CD14-positive monocyte (primary cell): ENCODE data around the gene ZEB2. TPM values are rescaled to one million over a fixed set of nuclear protein-coding genes. Genes with fewer than 3 reads are reported as not detected.

Experiments used
- DNase-seq, 3 donors: peaks; one replicate each; pipeline ENCODE4 v3.0.0-alpha.2; 2011 to 2022
- H2AFZ ChIP-seq: 2 replicates; pipeline ENCODE4 v1.6.0; 2012; ENCODE audit warnings: mild to moderate bottlenecking, low read depth, low read length, inconsistent platforms; ENCODE audit not compliant: insufficient read depth, poor library complexity, severe bottlenecking
- H3K27ac ChIP-seq, 2 donors: 1 replicate in 1 of 2; 2 replicates in 1 of 2; pipeline ENCODE4 v1.5.1; 2012 to 2013; ENCODE audit warnings: low read length in 2 of 2, control low read depth in 1 of 2, inconsistent platforms in 1 of 2, low read depth in 1 of 2, mild to moderate bottlenecking in 1 of 2
- H3K27me3 ChIP-seq, 2 donors: one replicate each; pipeline versions ENCODE4 v1.6.0 to v1.6.1; 2011 to 2013; ENCODE audit warnings: low read length in 2 of 2; ENCODE audit not compliant: control insufficient read depth in 2 of 2, insufficient read depth in 2 of 2
- H3K36me3 ChIP-seq, 2 donors: replicated peaks in 1 of 2; 1 replicate in 1 of 2; 2 replicates in 1 of 2; pipeline versions ENCODE4 v1.5.1 to v1.6.1; 2012 to 2013; ENCODE audit warnings: low read length in 2 of 2, control low read depth in 1 of 2, inconsistent platforms in 1 of 2, mild to moderate bottlenecking in 1 of 2; ENCODE audit not compliant: insufficient read depth in 2 of 2, control insufficient read depth in 1 of 2
- H3K4me1 ChIP-seq, 2 donors: 1 replicate in 1 of 2; 2 replicates in 1 of 2; pipeline versions ENCODE4 v1.5.1 to v1.6.1; 2012 to 2013; ENCODE audit warnings: low read length in 2 of 2, control low read depth in 1 of 2, inconsistent platforms in 1 of 2, mild to moderate bottlenecking in 1 of 2, moderate library complexity in 1 of 2; ENCODE audit not compliant: insufficient read depth in 2 of 2, control insufficient read depth in 1 of 2
- H3K4me2 ChIP-seq: replicated peaks from 2 replicates; pipeline ENCODE3; 2012; ENCODE audit warnings: low read length, moderate library complexity, mild to moderate bottlenecking; ENCODE audit not compliant: poor library complexity, severe bottlenecking; ENCODE audit errors: extremely low read depth
- H3K4me3 ChIP-seq, 3 experiments: fragments of 200-600 bp in 1 of 3; sonication (generic) in 1 of 3; replicated peaks in 1 of 3; 1 replicate in 2 of 3; 2 replicates in 1 of 3; pipeline ENCODE4 v1.5.1; 2011 to 2013; ENCODE audit warnings: low read length in 3 of 3, mild to moderate bottlenecking in 3 of 3, control low read depth in 2 of 3, low read depth in 2 of 3, inconsistent platforms in 1 of 3, moderate library complexity in 1 of 3
- H3K79me2 ChIP-seq: 2 replicates; pipeline ENCODE4 v1.6.0; 2012; ENCODE audit warnings: mild to moderate bottlenecking, control low read depth, inconsistent platforms, low read length, moderate library complexity; ENCODE audit not compliant: insufficient read depth
- H3K9ac ChIP-seq: 2 replicates; pipeline ENCODE4 v1.6.0; 2017; ENCODE audit warnings: low read length, mild to moderate bottlenecking; ENCODE audit not compliant: insufficient read depth, poor library complexity, severe bottlenecking
- H3K9me3 ChIP-seq, 2 donors: replicated peaks in 1 of 2; 1 replicate in 1 of 2; 2 replicates in 1 of 2; pipeline versions ENCODE4 v1.5.1 to v1.6.1; 2012 to 2013; ENCODE audit warnings: low read length in 2 of 2, control low read depth in 1 of 2; ENCODE audit not compliant: control insufficient read depth in 1 of 2, insufficient read depth in 1 of 2
- H4K20me1 ChIP-seq: 2 replicates; pipeline ENCODE4 v1.6.0; 2012; ENCODE audit warnings: mild to moderate bottlenecking, low read length, control low read depth, moderate library complexity; ENCODE audit not compliant: insufficient read depth
- H3K27ac Mint-ChIP-seq, 7 donors: one replicate each; pipeline ENCODE4 v1.8.0; 2020; ENCODE audit warnings: mild to moderate bottlenecking in 7 of 7, mixed read lengths in 7 of 7, moderate library complexity in 6 of 7, inconsistent platforms in 2 of 7
- H3K27me3 Mint-ChIP-seq, 3 donors: one replicate each; pipeline ENCODE4 v1.8.0; 2021 to 2022; ENCODE audit warnings: low read depth in 3 of 3, mild to moderate bottlenecking in 3 of 3, mixed read lengths in 3 of 3, moderate library complexity in 3 of 3, inconsistent platforms in 1 of 3
- H3K36me3 Mint-ChIP-seq, 2 donors: one replicate each; pipeline ENCODE4 v1.8.0; 2020; ENCODE audit warnings: mixed read lengths in 2 of 2, inconsistent platforms in 1 of 2, mild to moderate bottlenecking in 1 of 2
- H3K4me1 Mint-ChIP-seq: one replicate; pipeline ENCODE4 v1.8.0; 2020; ENCODE audit warnings: mild to moderate bottlenecking, mixed read lengths
- H3K4me3 Mint-ChIP-seq, 2 donors: one replicate each; pipeline ENCODE4 v1.8.0; 2020; ENCODE audit warnings: mild to moderate bottlenecking in 2 of 2, mixed read lengths in 2 of 2, moderate library complexity in 1 of 2
- H3K9me3 Mint-ChIP-seq, 7 donors: one replicate each; pipeline ENCODE4 v1.8.0; 2020 to 2022; ENCODE audit warnings: mixed read lengths in 7 of 7, mild to moderate bottlenecking in 6 of 7, moderate library complexity in 6 of 7, inconsistent platforms in 2 of 7
- WGBS: methylation state at CpG from one replicate; pipeline ENCODE4 v1.1.5; 2013; ENCODE audit warnings: missing lambda C conversion rate; ENCODE audit not compliant: insufficient coverage; 5-methylcytosine and 5-hydroxymethylcytosine counted together
- intact Hi-C, 2 donors: fragments of 100-400 bp; cut with micrococcal nuclease; formaldehyde crosslinking; loops; one replicate each; pipeline versions ENCODE4 v1.15.0 to v1.15.1; 2023
- polyA plus RNA-seq, 3 donors: library from polyadenylated mRNA; depleted of rRNA in 1 of 3; unstranded in 2 of 3; stranded (reverse) in 1 of 3; fragments of 300-500 nt in 2 of 3; fragments of >200 nt in 1 of 3; fragmentation: Illumina TruSeq in 2 of 3; gene quantifications; 1 replicate in 2 of 3; 2 replicates in 1 of 3; pipeline ENCODE4 v1.2.3, GENCODE V29; 2012 to 2021
- TF ChIP-seq, protein P1 (sequence below): fragments of 200-600 bp; IDR thresholded peaks from one replicate; pipeline ENCODE4 v1.8.0; 2022; ENCODE audit warnings: antibody characterized with exemption, mild to moderate bottlenecking

The ZEB2 gene
- polyA plus RNA-seq, 3 donors = 76.8 to 325 (median 93.8) TPM

DNA sequence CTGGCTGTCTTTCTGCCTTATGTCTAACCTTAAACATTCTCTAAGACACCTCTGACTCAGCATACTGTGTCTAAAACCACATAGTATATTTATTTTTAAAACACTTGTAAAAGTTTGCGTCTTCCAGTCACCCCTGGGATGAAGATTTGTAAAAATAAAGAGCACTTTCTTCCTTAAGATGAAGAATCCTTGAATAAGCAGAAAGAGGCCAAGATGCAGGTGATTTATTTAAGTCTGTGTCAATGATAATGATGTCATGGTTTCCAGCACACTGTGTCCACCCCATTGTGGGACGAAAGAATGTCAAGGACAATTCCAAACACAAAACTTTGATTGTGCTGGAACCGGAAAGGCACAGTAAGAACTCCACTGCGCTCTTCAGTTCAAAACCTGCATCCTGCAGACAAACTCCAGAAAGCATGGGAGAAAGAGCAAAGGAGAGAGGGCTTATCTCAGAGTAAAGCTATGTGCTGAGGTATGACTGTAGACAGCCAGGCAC is 92.9 kb downstream of the ZEB2 start:
- H3K9me3 Mint-ChIP-seq = no peaks in the 10 kb centered on the region
- H3K4me3 ChIP-seq = peak overlapping the region in 1 of 3 experiments; percentile 30
- no peak overlapping the region for H2AFZ ChIP-seq
- peak overlapping the region; percentile 79 to 93 (median 88) for H3K27ac Mint-ChIP-seq
- no peaks in the 10 kb centered on the region for H3K27me3 ChIP-seq
- intact Hi-C loops = no loop called here
- peaks cover 63 to 84% of the 10 kb centered on the region in 2 donors for H3K4me1 ChIP-seq
- no peak for DNase-seq
- peaks cover 100% of the 10 kb centered on the region for H4K20me1 ChIP-seq
- WGBS = 80% methylated on average over 1 of the region's 4 CpGs
- H3K4me2 ChIP-seq = peak overlapping the region; percentile 27
- peak overlapping the region in 1 of 2 donors; percentile 6 for H3K4me3 Mint-ChIP-seq
- no peaks in the 10 kb centered on the region for H3K9me3 ChIP-seq
- TF ChIP-seq, protein P1, sequence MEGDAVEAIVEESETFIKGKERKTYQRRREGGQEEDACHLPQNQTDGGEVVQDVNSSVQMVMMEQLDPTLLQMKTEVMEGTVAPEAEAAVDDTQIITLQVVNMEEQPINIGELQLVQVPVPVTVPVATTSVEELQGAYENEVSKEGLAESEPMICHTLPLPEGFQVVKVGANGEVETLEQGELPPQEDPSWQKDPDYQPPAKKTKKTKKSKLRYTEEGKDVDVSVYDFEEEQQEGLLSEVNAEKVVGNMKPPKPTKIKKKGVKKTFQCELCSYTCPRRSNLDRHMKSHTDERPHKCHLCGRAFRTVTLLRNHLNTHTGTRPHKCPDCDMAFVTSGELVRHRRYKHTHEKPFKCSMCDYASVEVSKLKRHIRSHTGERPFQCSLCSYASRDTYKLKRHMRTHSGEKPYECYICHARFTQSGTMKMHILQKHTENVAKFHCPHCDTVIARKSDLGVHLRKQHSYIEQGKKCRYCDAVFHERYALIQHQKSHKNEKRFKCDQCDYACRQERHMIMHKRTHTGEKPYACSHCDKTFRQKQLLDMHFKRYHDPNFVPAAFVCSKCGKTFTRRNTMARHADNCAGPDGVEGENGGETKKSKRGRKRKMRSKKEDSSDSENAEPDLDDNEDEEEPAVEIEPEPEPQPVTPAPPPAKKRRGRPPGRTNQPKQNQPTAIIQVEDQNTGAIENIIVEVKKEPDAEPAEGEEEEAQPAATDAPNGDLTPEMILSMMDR = no peak
- H3K36me3 ChIP-seq = peaks cover 79 to 94% of the 10 kb centered on the region in 2 donors
- H3K79me2 ChIP-seq = peaks cover 100% of the 10 kb centered on the region
- H3K4me1 Mint-ChIP-seq = peaks cover 55% of the 10 kb centered on the region
- H3K9ac ChIP-seq = no peak overlapping the region
- H3K27me3 Mint-ChIP-seq = no peaks in the 10 kb centered on the region
- H3K36me3 Mint-ChIP-seq = peaks cover 56 to 62% of the 10 kb centered on the region in 2 donors
- peak overlapping the region in 1 of 2 donors; percentile 75 for H3K27ac ChIP-seq

DNA sequence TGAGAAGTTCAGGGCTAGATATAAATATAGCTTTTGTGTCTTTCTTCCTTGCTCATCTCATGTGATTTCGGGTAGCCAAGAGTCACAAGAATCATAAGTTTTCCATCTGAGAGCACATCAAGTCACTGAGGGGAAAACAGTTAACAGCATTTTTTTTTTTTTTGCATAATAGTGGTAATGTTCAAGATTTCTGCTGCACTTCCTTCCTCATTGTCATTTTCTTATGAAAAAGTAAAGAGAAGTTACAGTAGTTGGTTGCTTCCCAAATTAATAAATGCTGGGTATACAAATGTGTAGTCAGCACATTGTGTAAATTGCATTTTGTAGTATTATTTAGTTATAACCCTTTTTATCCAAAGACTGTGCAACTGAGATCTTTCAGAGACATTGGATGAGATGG is 93.6 kb downstream of the ZEB2 start:
- H3K4me1 ChIP-seq = peaks cover 58 to 78% of the 10 kb centered on the region in 2 donors
- peak overlapping the region in 1 of 2 donors; percentile 75 for H3K27ac ChIP-seq
- H3K79me2 ChIP-seq = peaks cover 100% of the 10 kb centered on the region
- peaks cover 100% of the 10 kb centered on the region for H4K20me1 ChIP-seq
- peaks cover 61 to 68% of the 10 kb centered on the region in 2 donors for H3K36me3 Mint-ChIP-seq
- H2AFZ ChIP-seq = no peak overlapping the region
- H3K27me3 ChIP-seq = no peaks in the 10 kb centered on the region
- H3K4me1 Mint-ChIP-seq = peaks cover 59% of the 10 kb centered on the region
- peak overlapping the region; percentile 79 to 93 (median 88) for H3K27ac Mint-ChIP-seq
- H3K9me3 Mint-ChIP-seq = no peaks in the 10 kb centered on the region
- TF ChIP-seq, protein P1 = no peak
- H3K36me3 ChIP-seq = peaks cover 80 to 94% of the 10 kb centered on the region in 2 donors
- DNase-seq = peak; percentile 35 to 68 (median 52)
- H3K9me3 ChIP-seq = no peaks in the 10 kb centered on the region
- H3K4me3 ChIP-seq = peak overlapping the region in 1 of 3 experiments; percentile 30
- H3K4me3 Mint-ChIP-seq = peak overlapping the region in 1 of 2 donors; percentile 20
- H3K27me3 Mint-ChIP-seq = no peaks in the 10 kb centered on the region
- intact Hi-C loops = no loop called here
- no peak overlapping the region for H3K9ac ChIP-seq
- no CpG with 5 or more reads among the region's 1 CpG for WGBS
- peak overlapping the region; percentile 27 for H3K4me2 ChIP-seq
